ENCODE data around the gene ERC1.

The ERC1 gene

GRCh38 chr12:1280059-1280458 lies 289.0 kb downstream of the ERC1 start:
- Histone ChIP-seq H3K27ac (ENCODE audit: extremely low read depth, low read depth, low read length) (no peak overlapping the region), H3K36me3 (ENCODE audit: control insufficient read depth in 2 of 2, insufficient read depth in 1 of 2, low read length in 2 of 2) (no peaks in the 10 kb centered on the region; a peak in 1 of 3 replicates), H3K4me3 (ENCODE audit: low read depth, low read length) (no peak overlapping the region), H3K4me1 (ENCODE audit: control insufficient read depth, insufficient read depth, low read length) (peaks cover 5% of the 10 kb centered on the region; the same call in 1 of the 2 replicates), H3K9me3 (ENCODE audit: control insufficient read depth, insufficient read depth, low read depth, low read length) (no peaks in the 10 kb centered on the region)
- POLR2A ChIA-PET, result no interaction called here
- TF ChIP-seq ZNF132 (tag by site-specific recombination; IDR thresholded peaks at IDR 0.05; ENCODE audit: borderline replicate concordance) (no peak), KLF16 (tag by site-specific recombination; IDR thresholded peaks at IDR 0.05) (no peak), ZNF37A (tag by site-specific recombination; IDR thresholded peaks at IDR 0.05) (no peak), SCRT1 (tag by site-specific recombination; IDR thresholded peaks at IDR 0.05; ENCODE audit: borderline replicate concordance) (no peak), ZNF600 (tag by site-specific recombination; IDR thresholded peaks at IDR 0.05) (no peak), ZNF2 (tag by site-specific recombination; IDR thresholded peaks at IDR 0.05) (no peak), ZNF311 (tag by site-specific recombination; IDR thresholded peaks at IDR 0.05; ENCODE audit: borderline replicate concordance) (no peak), ZNF274 (IDR thresholded peaks at IDR 0.05; ENCODE audit: low read length) (no peak), ZNF274 (tag by site-specific recombination; IDR thresholded peaks at IDR 0.05; ENCODE audit: borderline replicate concordance) (no peak), ZNF704 (tag by site-specific recombination; IDR thresholded peaks at IDR 0.05) (no peak), SP3 (tag by site-specific recombination; IDR thresholded peaks at IDR 0.05) (no peak), ZNF513 (tag by site-specific recombination; IDR thresholded peaks at IDR 0.05) (no peak), ZNF558 (tag by site-specific recombination; IDR thresholded peaks at IDR 0.05) (no peak)
- CTCF ChIA-PET, result no interaction called here

- Histone ChIP-seq H3K4me1 (ENCODE audit: control insufficient read depth, insufficient read depth, low read length) (peaks cover 5% of the 10 kb centered on the region; the same call in 1 of the 2 replicates), H3K9me3 (ENCODE audit: control insufficient read depth, insufficient read depth, low read depth, low read length) (no peaks in the 10 kb centered on the region), H3K4me3 (ENCODE audit: low read depth, low read length) (no peak overlapping the region), H3K27ac (ENCODE audit: extremely low read depth, low read depth, low read length) (no peak overlapping the region), H3K36me3 (ENCODE audit: control insufficient read depth in 2 of 2, insufficient read depth in 1 of 2, low read length in 2 of 2) (no peaks in the 10 kb centered on the region; a peak in 1 of 3 replicates)
- ChIA-PET POLR2A (no interaction called here), CTCF (interaction anchor here (1.5 kb wide), 1 partner anchor 164 kb away, joined by 5 read pairs; no protein-coding TSS in a partner anchor)
- TF ChIP-seq ZBTB44 (tag by site-specific recombination; IDR thresholded peaks at IDR 0.05) (no peak), ZNF274 (IDR thresholded peaks at IDR 0.05; ENCODE audit: low read length) (no peak), ZNF274 (tag by site-specific recombination; IDR thresholded peaks at IDR 0.05; ENCODE audit: borderline replicate concordance) (no peak), ZBTB26 (tag by site-specific recombination; optimal IDR thresholded peaks at IDR 0.05) (no peak), ZNF501 (tag by site-specific recombination; IDR thresholded peaks at IDR 0.05) (no peak), ZNF701 (tag by site-specific recombination; IDR thresholded peaks at IDR 0.05) (no peak), AEBP2 (tag by site-specific recombination; IDR thresholded peaks at IDR 0.05; ENCODE audit: borderline replicate concordance) (no peak), ZNF157 (tag by site-specific recombination; IDR thresholded peaks at IDR 0.05) (no peak), ZNF248 (tag by site-specific recombination; IDR thresholded peaks at IDR 0.05) (no peak), ZNF654 (tag by site-specific recombination; IDR thresholded peaks at IDR 0.05; ENCODE audit: low read depth) (no peak), ZNF521 (tag by site-specific recombination; IDR thresholded peaks at IDR 0.05) (no peak), ZBTB6 (tag by site-specific recombination; IDR thresholded peaks at IDR 0.05) (no peak), ZFP37 (tag by site-specific recombination; IDR thresholded peaks at IDR 0.05) (no peak), ZNF362 (tag by site-specific recombination; IDR thresholded peaks at IDR 0.05) (no peak), ZNF114 (tag by site-specific recombination; IDR thresholded peaks at IDR 0.05) (no peak)
Observed at GRCh38 chr12:1281683-1282366, 290.8 kb downstream of the ERC1 start.
